Liver (tissue), 9 donors: ENCODE results near the gene ASF1B. TPM values are rescaled to one million over a fixed set of nuclear protein-coding genes. Genes with fewer than 3 reads are reported as not detected.

Experiments used
- DNase-seq: peaks from one replicate; pipeline ENCODE4 v3.0.0-alpha.2; 2017; ENCODE audit warnings: low spot score
- H3K27ac ChIP-seq, 2 donors: one replicate each; pipeline ENCODE4 v1.7.0; 2013; ENCODE audit warnings: inconsistent platforms in 2 of 2, low read length in 2 of 2, control low read depth in 1 of 2, low read depth in 1 of 2, mild to moderate bottlenecking in 1 of 2
- H3K27me3 ChIP-seq, 4 donors: one replicate each; pipeline versions ENCODE4 v1.6.1 to v1.7.0; 2013; ENCODE audit warnings: low read length in 3 of 4, inconsistent platforms in 1 of 4, mild to moderate bottlenecking in 1 of 4, moderate library complexity in 1 of 4; ENCODE audit not compliant: control insufficient read depth in 4 of 4, insufficient read depth in 4 of 4
- H3K36me3 ChIP-seq, 4 donors: one replicate each; pipeline versions ENCODE4 v1.6.1 to v1.7.0; 2013; ENCODE audit warnings: low read length in 3 of 4, mild to moderate bottlenecking in 3 of 4, low read depth in 1 of 4, moderate library complexity in 1 of 4; ENCODE audit not compliant: control insufficient read depth in 4 of 4, insufficient read depth in 3 of 4
- H3K4me1 ChIP-seq, 4 donors: one replicate each; pipeline versions ENCODE4 v1.6.1 to v1.7.0; 2013; ENCODE audit warnings: low read length in 3 of 4, mild to moderate bottlenecking in 3 of 4, moderate library complexity in 1 of 4; ENCODE audit not compliant: control insufficient read depth in 4 of 4, insufficient read depth in 4 of 4
- H3K4me3 ChIP-seq, 3 donors: one replicate each; pipeline versions ENCODE4 v1.6.1 to v1.7.0; 2013; ENCODE audit warnings: low read length in 3 of 3, control low read depth in 1 of 3, low read depth in 1 of 3, mild to moderate bottlenecking in 1 of 3
- H3K9ac ChIP-seq, 2 donors: one replicate each; pipeline ENCODE4 v1.7.0; 2013; ENCODE audit warnings: low read length in 2 of 2, mild to moderate bottlenecking in 2 of 2, moderate library complexity in 2 of 2, control low read depth in 1 of 2, low read depth in 1 of 2
- H3K9me3 ChIP-seq, 4 donors: one replicate each; pipeline versions ENCODE4 v1.6.1 to v1.7.0; 2013; ENCODE audit warnings: low read length in 3 of 4; ENCODE audit not compliant: control insufficient read depth in 4 of 4
- EGR1 ChIP-seq, 2 donors: IDR thresholded peaks; 2 replicates each; pipeline ENCODE4 v1.6.1; 2016 to 2018; ENCODE audit warnings: antibody characterized with exemption in 2 of 2, low read depth in 2 of 2
- HNF4A ChIP-seq, 2 donors: conservative IDR thresholded peaks; 2 replicates each; pipeline ENCODE4 v1.6.1; 2016; ENCODE audit warnings: antibody characterized with exemption in 2 of 2, mild to moderate bottlenecking in 2 of 2
- JUND ChIP-seq, 2 donors: IDR thresholded peaks; 2 replicates each; pipeline ENCODE4 v1.6.1; 2016; ENCODE audit warnings: antibody characterized with exemption in 2 of 2
- NR2F2 ChIP-seq: IDR thresholded peaks from 2 replicates; pipeline ENCODE4 v1.6.1; 2016; ENCODE audit warnings: antibody characterized with exemption
- RAD21 ChIP-seq, 2 donors: IDR thresholded peaks; 2 replicates each; pipeline ENCODE4 v1.6.1; 2016; ENCODE audit warnings: antibody characterized with exemption in 2 of 2, mild to moderate bottlenecking in 2 of 2
- REST ChIP-seq: IDR thresholded peaks from 2 replicates; pipeline ENCODE4 v1.6.1; 2016; ENCODE audit warnings: antibody characterized with exemption, mild to moderate bottlenecking
- RXRA ChIP-seq, 2 donors: IDR thresholded peaks; 2 replicates each; pipeline ENCODE4 v1.6.1; 2017 to 2018; ENCODE audit warnings: antibody characterized with exemption in 2 of 2, mild to moderate bottlenecking in 1 of 2
- SP1 ChIP-seq: IDR thresholded peaks from 2 replicates; pipeline ENCODE4 v1.6.1; 2018; ENCODE audit warnings: antibody characterized with exemption, mild to moderate bottlenecking
- TAF1 ChIP-seq: conservative IDR thresholded peaks from 2 replicates; pipeline ENCODE4 v1.6.1; 2016; ENCODE audit warnings: antibody characterized with exemption, mild to moderate bottlenecking
- YY1 ChIP-seq: IDR thresholded peaks from 2 replicates; pipeline ENCODE4 v1.6.1; 2016; ENCODE audit warnings: antibody characterized with exemption, mild to moderate bottlenecking
- WGBS: extraction: QIAGEN DNeasy Blood & Tissue Kit; methylation state at CpG from one replicate; pipeline ENCODE4 v1.1.7; 2013; 5-methylcytosine and 5-hydroxymethylcytosine counted together
- polyA plus RNA-seq, 2 donors: library from polyadenylated mRNA; stranded (reverse) in 1 of 2; unstranded in 1 of 2; fragments of 200-250 nt in 1 of 2; fragments of >200 nt in 1 of 2; fragmentation: Nextera tagmentation in 1 of 2; extraction: Ambion mirVana in 1 of 2; gene quantifications; one replicate each; pipeline versions ENCODE4 v1.2.1 to v1.2.3, GENCODE V29; 2013 to 2015
- total RNA-seq, 2 donors: library from RNA; depleted of rRNA; stranded (reverse); fragments of >200 nt; gene quantifications; one replicate each; pipeline ENCODE4 v1.2.3, GENCODE V29; 2014
- TF ChIP-seq, protein P1 (sequence below): IDR thresholded peaks from 2 replicates; pipeline ENCODE4 v1.6.1; 2016; ENCODE audit warnings: antibody characterized with exemption
- TF ChIP-seq, protein P2 (sequence below): fragments of 150-350 bp; IDR thresholded peaks from 2 replicates; pipeline ENCODE4 v1.5.1; 2017; ENCODE audit warnings: improper control_type of control experiment, low read depth, low read length; ENCODE audit not compliant: missing input control
- donor health status: healthy.
- donor health status: healthy.
- donor health status: healthy.
- donor health status: healthy.
- donor health status: healthy.

Gene ASF1B
- total and polyA plus RNA-seq, 4 donors, result 0.25 to 20.5 (median 1.6) TPM

- TF ChIP-seq JUND (IDR thresholded peaks at IDR 0.05) (no peak), YY1 (no peak), REST (no peak)
- TF ChIP-seq, protein P1, sequence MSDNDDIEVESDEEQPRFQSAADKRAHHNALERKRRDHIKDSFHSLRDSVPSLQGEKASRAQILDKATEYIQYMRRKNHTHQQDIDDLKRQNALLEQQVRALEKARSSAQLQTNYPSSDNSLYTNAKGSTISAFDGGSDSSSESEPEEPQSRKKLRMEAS, result no peak
These were observed 44.5 kb downstream of the ASF1B start (continued) for GRCh38 chr19:14091813-14092462.

GRCh38 chr19:14091081-14091812, 45.1 kb downstream of the ASF1B start:
- TF ChIP-seq EGR1 (IDR thresholded peaks at IDR 0.05; ENCODE audit: low read depth in 2 of 2) (peak in 1 of 2 donors; percentile 18), HNF4A (conservative IDR thresholded peaks at IDR 0.05) (peak in 1 of 2 donors; percentile 34), RXRA (IDR thresholded peaks at IDR 0.05) (no peak), NR2F2 (peak; percentile 57), SP1 (peak; percentile 5)
- TF ChIP-seq, protein P1, result no peak
- TF ChIP-seq, protein P2, sequence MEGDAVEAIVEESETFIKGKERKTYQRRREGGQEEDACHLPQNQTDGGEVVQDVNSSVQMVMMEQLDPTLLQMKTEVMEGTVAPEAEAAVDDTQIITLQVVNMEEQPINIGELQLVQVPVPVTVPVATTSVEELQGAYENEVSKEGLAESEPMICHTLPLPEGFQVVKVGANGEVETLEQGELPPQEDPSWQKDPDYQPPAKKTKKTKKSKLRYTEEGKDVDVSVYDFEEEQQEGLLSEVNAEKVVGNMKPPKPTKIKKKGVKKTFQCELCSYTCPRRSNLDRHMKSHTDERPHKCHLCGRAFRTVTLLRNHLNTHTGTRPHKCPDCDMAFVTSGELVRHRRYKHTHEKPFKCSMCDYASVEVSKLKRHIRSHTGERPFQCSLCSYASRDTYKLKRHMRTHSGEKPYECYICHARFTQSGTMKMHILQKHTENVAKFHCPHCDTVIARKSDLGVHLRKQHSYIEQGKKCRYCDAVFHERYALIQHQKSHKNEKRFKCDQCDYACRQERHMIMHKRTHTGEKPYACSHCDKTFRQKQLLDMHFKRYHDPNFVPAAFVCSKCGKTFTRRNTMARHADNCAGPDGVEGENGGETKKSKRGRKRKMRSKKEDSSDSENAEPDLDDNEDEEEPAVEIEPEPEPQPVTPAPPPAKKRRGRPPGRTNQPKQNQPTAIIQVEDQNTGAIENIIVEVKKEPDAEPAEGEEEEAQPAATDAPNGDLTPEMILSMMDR, result peak; percentile 10
- Histone ChIP-seq H3K27ac (peak overlapping the region; percentile 95 to 96), H3K36me3 (peaks cover 0 to 3% (median under 1%) of the 10 kb centered on the region in 4 donors), H3K9me3 (peaks cover 0 to 5% (median 3%) of the 10 kb centered on the region in 4 donors), H3K9ac (peak overlapping the region; percentile 89 to 97), H3K27me3 (no peaks in the 10 kb centered on the region), H3K4me3 (peak overlapping the region; percentile 85 to 93 (median 89)), H3K4me1 (peaks cover 1 to 12% (median 8%) of the 10 kb centered on the region in 4 donors)
- WGBS, result under 1% methylated on average over 71 of the region's 72 CpGs
- DNase-seq, result peak; percentile 77

DNA sequence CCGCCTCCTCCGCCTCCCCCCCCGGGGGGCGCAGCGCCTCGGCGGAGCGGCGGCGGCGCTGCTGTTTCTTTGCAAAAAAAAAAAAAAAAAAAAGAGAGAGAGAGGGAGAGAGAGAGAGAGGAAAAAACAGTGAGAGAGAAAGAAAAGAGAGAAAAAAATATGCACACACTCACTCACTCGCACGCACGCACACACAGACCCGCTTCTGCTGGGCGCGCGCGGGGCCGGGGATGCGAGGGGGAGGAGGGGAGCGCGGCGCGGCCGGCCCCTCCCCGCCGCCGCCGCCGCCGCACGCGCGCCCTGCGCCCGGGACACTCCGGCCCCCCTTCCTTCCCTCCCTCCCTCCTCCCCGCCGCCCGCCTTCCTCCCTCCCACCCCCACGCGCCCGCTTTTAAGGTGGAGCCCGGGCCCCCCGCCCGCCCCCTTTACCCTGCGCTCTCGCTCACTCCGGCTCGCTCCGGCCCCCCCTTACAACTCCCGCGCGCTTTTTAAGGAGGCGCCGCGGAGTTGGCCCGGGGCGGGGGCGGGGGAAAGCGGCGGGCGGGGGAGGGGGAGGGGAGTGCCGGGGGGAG, 45.8 kb downstream of the ASF1B start, which contains the start of gene SAMD1:
Gene SAMD1 (minus strand): TSS at position 243 of the 572 bp plus-strand sequence.
- peaks cover 0 to 1% (median 0%) of the 10 kb centered on the region in 4 donors for H3K36me3 ChIP-seq
- H3K9ac ChIP-seq, result peak within 1 kb of the TSS; percentile 89 to 97
- peaks cover 0 to 5% (median 3%) of the 10 kb centered on the region in 4 donors for H3K9me3 ChIP-seq
- H3K4me1 ChIP-seq, result peaks cover 4 to 14% (median 9%) of the 10 kb centered on the region in 4 donors
- peak; percentile 82 for DNase-seq
- under 1% methylated on average over 58 of the region's 65 CpGs for WGBS
- no peaks in the 10 kb centered on the region for H3K27me3 ChIP-seq
- TF ChIP-seq NR2F2, result no peak
- TF ChIP-seq, protein P2, result no peak
- TF ChIP-seq JUND (IDR thresholded peaks at IDR 0.05), result no peak
- TF ChIP-seq RAD21 (IDR thresholded peaks at IDR 0.05), result no peak
- TF ChIP-seq TAF1, result no peak
- TF ChIP-seq SP1, result no peak
- TF ChIP-seq RXRA (IDR thresholded peaks at IDR 0.05), result no peak
- no peak for TF ChIP-seq HNF4A (conservative IDR thresholded peaks at IDR 0.05)
- H3K4me3 ChIP-seq, result peak within 1 kb of the TSS; percentile 85 to 93 (median 89)
- H3K27ac ChIP-seq, result peak within 1 kb of the TSS; percentile 95 to 96
